Muscle of arm (tissue), 12 donors: ENCODE data around the gene PIK3AP1. TPM values are rescaled to one million over a fixed set of nuclear protein-coding genes. Genes with fewer than 3 reads are reported as not detected.

Experiments
- polyA plus RNA-seq, 12 donors: library from polyadenylated mRNA; unstranded; fragments of 120-200 nt; gene quantifications; one replicate each; pipeline ENCODE4 v1.2.1, GENCODE V29; 2013; ENCODE audit not compliant: insufficient read length in 12 of 12

Gene PIK3AP1
- polyA plus RNA-seq, 12 donors, result 1.5 to 7.3 (median 2.2) TPM; not detected in 1

Other genes with a start within 250 kb of the PIK3AP1 start
- 1 to 10 TPM in 10 of 12 donors, under 1 TPM in 1, not detected in 1; 0.84 to 3.3 (median 1.8) TPM for gene TLL2, start 206.6 kb downstream of the PIK3AP1 start, polyA plus RNA-seq
- gene TM9SF3, start 133.5 kb downstream of the PIK3AP1 start, polyA plus RNA-seq, result 100 to 1,000 TPM in 7 of 12 donors, 10 to 100 TPM in 4, not detected in 1; 82.7 to 149 (median 108) TPM
- 10 to 100 TPM in 11 of 12 donors, not detected in 1; 12.0 to 24.9 (median 17.1) TPM for gene LCOR, start 111.8 kb upstream of the PIK3AP1 start, polyA plus RNA-seq